GM10266 (cell line): ENCODE data around the gene KLRC3.
"Not testable (repeated sequence)": the region's sequence is repeated elsewhere in the genome, so short reads cannot be mapped to it uniquely, and the experiment has no call there.

Experiments used
- DNase-seq: peaks from one replicate; pipeline ENCODE4 v3.0.0; 2012; ENCODE audit errors: extremely low spot score
- CTCF ChIP-seq: IDR thresholded peaks from 2 replicates; pipeline ENCODE4 v1.5.1; 2012; ENCODE audit warnings: mild to moderate bottlenecking, low read depth; ENCODE audit not compliant: control insufficient read depth, insufficient read depth; ENCODE audit errors: missing control alignments

KLRC3 gene

GRCh38 chr12:10368206-10369171, 51.9 kb downstream of the KLRC3 start:
- no peak for DNase-seq
- TF ChIP-seq CTCF, result no peak

- not testable (repeated sequence) for DNase-seq
Observed at GRCh38 chr12:10367714-10368113, 52.7 kb downstream of the KLRC3 start.

DNA sequence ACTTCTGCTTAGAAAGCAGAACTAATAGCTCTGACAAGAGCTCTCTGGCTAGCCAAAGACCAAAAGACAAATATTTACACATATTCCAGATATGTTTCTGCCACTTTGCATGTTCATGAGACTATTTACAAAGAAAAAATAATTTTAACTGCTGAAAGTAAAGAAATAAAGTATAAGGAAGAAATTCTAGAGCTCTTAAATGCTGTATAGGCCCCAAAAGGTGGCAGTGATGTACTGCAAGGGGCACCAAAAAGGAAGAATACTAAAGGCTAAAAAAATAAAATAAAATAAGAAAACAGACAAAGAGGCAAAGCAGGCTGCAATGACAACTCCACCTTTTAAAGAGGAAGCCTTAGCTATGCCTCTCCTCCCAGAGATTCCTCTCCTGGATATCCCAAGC, 53.5 kb downstream of the KLRC3 start:
- DNase-seq, result no peak
- TF ChIP-seq CTCF, result no peak

DNA sequence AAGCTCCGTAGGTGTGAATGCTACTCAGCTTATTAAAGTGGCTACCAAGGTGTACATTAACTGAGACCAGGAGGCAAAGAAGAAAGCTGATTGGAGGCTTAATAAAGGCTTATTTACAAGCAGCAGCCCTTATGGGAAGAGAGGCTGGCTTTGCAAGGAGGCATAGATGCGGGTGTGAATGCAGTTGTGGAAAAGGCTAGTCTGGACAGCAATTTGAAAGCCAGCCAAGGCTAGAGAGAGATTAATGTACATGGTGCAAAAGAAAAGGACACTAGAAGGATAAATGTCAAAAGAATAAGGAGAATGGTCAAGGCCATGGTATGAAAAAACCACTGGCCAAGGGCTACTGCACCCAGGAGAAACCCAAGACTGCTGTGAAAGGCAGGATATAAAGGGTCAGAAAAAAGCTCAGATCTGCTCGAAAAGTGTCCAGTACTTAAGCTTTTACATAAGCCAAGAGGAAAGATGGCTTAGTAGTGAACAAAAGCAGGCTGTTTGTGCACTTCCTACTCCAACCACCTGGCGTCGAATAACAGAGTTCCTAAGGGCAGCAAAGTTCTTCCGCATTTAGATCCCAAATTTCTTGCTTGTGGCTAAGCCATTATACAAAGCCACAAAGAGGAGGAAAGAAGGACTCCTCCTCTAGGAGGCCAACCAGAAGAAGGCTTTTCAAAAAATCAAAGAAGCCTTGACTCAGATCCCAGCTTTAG, 54.5 kb downstream of the KLRC3 start:
- no peak for TF ChIP-seq CTCF
- DNase-seq, result no peak

- no peak for TF ChIP-seq CTCF
- DNase-seq, result peak; percentile 47
Observed at GRCh38 chr12:10364815-10365622, 55.4 kb downstream of the KLRC3 start.

GRCh38 chr12:10363914-10364814, 56.2 kb downstream of the KLRC3 start:
- peak; percentile 57 for DNase-seq
- no peak for TF ChIP-seq CTCF

DNA sequence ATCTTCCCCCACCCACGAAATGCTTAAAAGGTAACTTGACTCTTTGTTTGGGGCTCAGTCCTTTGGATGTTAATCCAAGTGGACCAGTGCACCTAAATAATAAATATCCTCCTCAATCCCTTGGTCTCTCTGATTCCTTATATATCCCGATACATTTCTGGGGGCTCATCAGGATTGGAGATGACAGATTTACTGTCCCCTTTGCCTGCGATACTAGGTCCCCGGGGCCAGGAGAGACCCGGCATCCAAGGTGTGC, 56.8 kb downstream of the KLRC3 start:
- no peak for DNase-seq
- TF ChIP-seq CTCF, result no peak
